Mesendoderm (in vitro differentiated cells): ENCODE measurements around the gene TM9SF2.
A peak's percentile ranks its signal among the peaks of the same experiment; 100 is the strongest.

ENCODE experiments used
- DNase-seq: peaks from one replicate; pipeline ENCODE4 v3.0.0; 2013
- H2AK5ac ChIP-seq: 2 replicates; pipeline ENCODE4 v1.6.1; 2013; ENCODE audit warnings: low read length, inconsistent platforms
- H2BK120ac ChIP-seq: 2 replicates; pipeline ENCODE4 v1.6.1; 2013; ENCODE audit warnings: low read depth, mild to moderate bottlenecking, low read length, moderate library complexity, mixed read lengths
- H2BK15ac ChIP-seq: replicated peaks from 2 replicates; pipeline ENCODE4 v1.6.1; 2013; ENCODE audit warnings: low read depth, mild to moderate bottlenecking, moderate library complexity
- H2BK5ac ChIP-seq: 2 replicates; pipeline ENCODE4 v1.6.1; 2013; ENCODE audit warnings: low read length, inconsistent platforms
- H3K18ac ChIP-seq: 2 replicates; pipeline ENCODE4 v1.6.1; 2013; ENCODE audit warnings: mild to moderate bottlenecking, low read length, mixed read lengths
- H3K23ac ChIP-seq: one replicate; pipeline ENCODE4 v1.6.1; 2013; ENCODE audit warnings: low read length
- H3K27ac ChIP-seq: 2 replicates; pipeline ENCODE4 v1.5.1; 2013; ENCODE audit warnings: low read depth, mild to moderate bottlenecking, inconsistent platforms, low read length, moderate library complexity
- H3K27me3 ChIP-seq: 2 replicates; pipeline ENCODE4 v1.6.1; 2013; ENCODE audit warnings: low read length, control low read depth, mild to moderate bottlenecking, inconsistent platforms; ENCODE audit not compliant: insufficient read depth, poor library complexity
- H3K36me3 ChIP-seq: 2 replicates; pipeline ENCODE4 v1.6.1; 2013; ENCODE audit warnings: low read length, inconsistent platforms; ENCODE audit not compliant: control insufficient read depth, insufficient read depth
- H3K4ac ChIP-seq: one replicate; pipeline ENCODE4 v1.6.1; 2013; ENCODE audit warnings: low read depth, mild to moderate bottlenecking, low read length, moderate library complexity
- H3K4me1 ChIP-seq: 2 replicates; pipeline ENCODE4 v1.6.1; 2013; ENCODE audit warnings: low read depth, low read length, inconsistent platforms; ENCODE audit not compliant: control insufficient read depth
- H3K4me2 ChIP-seq: 2 replicates; pipeline ENCODE4 v1.6.1; 2013; ENCODE audit warnings: low read length
- H3K4me3 ChIP-seq: 2 replicates; pipeline ENCODE4 v1.5.1; 2013; ENCODE audit warnings: mild to moderate bottlenecking, low read length
- H3K56ac ChIP-seq: one replicate; pipeline ENCODE4 v1.6.1; 2013; ENCODE audit warnings: low read length
- H3K79me1 ChIP-seq: 2 replicates; pipeline ENCODE4 v1.6.1; 2013; ENCODE audit warnings: low read length, inconsistent platforms
- H3K79me2 ChIP-seq: 2 replicates; pipeline ENCODE4 v1.6.1; 2013; ENCODE audit warnings: mild to moderate bottlenecking, low read length; ENCODE audit not compliant: control insufficient read depth, insufficient read depth
- H3K9ac ChIP-seq: 2 replicates; pipeline ENCODE4 v1.6.1; 2013; ENCODE audit warnings: low read length, inconsistent platforms
- H4K5ac ChIP-seq: one replicate; pipeline ENCODE4 v1.6.1; 2013; ENCODE audit warnings: low read length
- H4K8ac ChIP-seq: one replicate; pipeline ENCODE4 v1.6.1; 2013; ENCODE audit warnings: low read depth, mild to moderate bottlenecking, control low read depth, low read length, moderate library complexity
- WGBS: extraction: QIAGEN DNeasy Blood & Tissue Kit; methylation state at CpG from one replicate; pipeline ENCODE4 v1.1.7; 2013; ENCODE audit warnings: low lambda C conversion rate, missing lambda C conversion rate; ENCODE audit not compliant: insufficient coverage; ENCODE audit errors: extremely low coverage; 5-methylcytosine and 5-hydroxymethylcytosine counted together

Gene TM9SF2

DNA sequence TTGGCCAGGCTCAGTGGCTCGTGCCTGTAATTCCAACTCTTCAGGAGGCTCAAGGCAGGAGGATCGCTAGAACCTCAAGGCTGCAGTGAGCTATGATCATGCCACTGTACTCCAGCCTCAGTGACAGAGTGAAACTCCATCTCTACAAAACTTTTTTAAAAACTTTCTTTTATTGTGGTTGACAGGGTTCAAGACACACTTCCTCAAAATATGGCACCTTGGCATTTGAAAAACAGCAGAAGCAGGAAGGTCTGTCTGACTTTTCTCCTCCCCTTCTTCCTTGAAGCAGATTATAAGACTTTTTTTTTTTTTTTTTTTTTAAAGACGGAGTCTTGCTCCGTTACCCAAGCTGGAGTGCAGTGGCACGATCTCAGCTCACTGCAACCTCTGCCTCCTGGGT, 100.3 kb downstream of the TM9SF2 start:
- H3K23ac ChIP-seq, result peak overlapping the region; percentile 29
- H3K18ac ChIP-seq, result peak overlapping the region; percentile 4
- H3K9ac ChIP-seq, result no peak overlapping the region
- H3K36me3 ChIP-seq, result no peaks in the 10 kb centered on the region
- no peak overlapping the region for H2BK120ac ChIP-seq
- no peak overlapping the region for H3K4ac ChIP-seq
- no peaks in the 10 kb centered on the region for H3K27me3 ChIP-seq
- no peak overlapping the region for H2AK5ac ChIP-seq
- H3K27ac ChIP-seq, result no peak overlapping the region
- H4K5ac ChIP-seq, result no peak overlapping the region
- no peak overlapping the region for H2BK15ac ChIP-seq
- no peak overlapping the region for H4K8ac ChIP-seq
- no peaks in the 10 kb centered on the region for H3K79me1 ChIP-seq
- peak overlapping the region; percentile 53 for H3K56ac ChIP-seq
- no peak overlapping the region for H3K4me3 ChIP-seq
- DNase-seq, result no peak
- H3K4me2 ChIP-seq, result no peak overlapping the region
- WGBS, result no CpG with 5 or more reads among the region's 5 CpGs
- no peak overlapping the region for H2BK5ac ChIP-seq
- no peaks in the 10 kb centered on the region for H3K79me2 ChIP-seq
- peaks cover 3% of the 10 kb centered on the region for H3K4me1 ChIP-seq

DNA sequence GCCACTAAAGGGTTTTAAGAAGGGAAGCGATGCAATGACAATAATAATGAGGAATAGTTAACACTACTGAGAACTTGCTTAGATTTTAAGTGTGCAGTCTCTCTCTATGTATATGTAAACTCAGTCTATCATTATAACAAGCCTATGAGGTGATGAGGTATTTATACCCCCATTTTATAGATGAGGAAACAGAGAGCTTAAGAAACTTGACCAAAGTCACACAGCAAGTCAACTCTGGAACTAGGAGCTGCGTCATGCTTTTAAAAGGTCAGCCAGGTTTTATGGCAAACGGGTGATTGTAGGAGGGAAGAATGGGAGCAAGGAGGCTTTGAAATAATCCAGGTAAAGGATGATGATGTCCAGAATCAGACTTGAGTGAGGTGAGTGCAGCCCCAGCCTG, 103.4 kb downstream of the TM9SF2 start:
- Histone ChIP-seq H3K56ac (no peak overlapping the region), H3K79me2 (no peaks in the 10 kb centered on the region), H3K27ac (no peak overlapping the region), H2AK5ac (no peak overlapping the region), H3K23ac (no peak overlapping the region), H3K4me1 (peaks cover 3% of the 10 kb centered on the region), H3K18ac (no peak overlapping the region), H3K36me3 (no peaks in the 10 kb centered on the region), H3K79me1 (peaks cover 2% of the 10 kb centered on the region), H3K4ac (no peak overlapping the region), H3K9ac (no peak overlapping the region), H3K4me3 (no peak overlapping the region), H3K27me3 (no peaks in the 10 kb centered on the region), H2BK15ac (no peak overlapping the region), H2BK120ac (no peak overlapping the region), H3K4me2 (no peak overlapping the region), H2BK5ac (no peak overlapping the region), H4K8ac (no peak overlapping the region), H4K5ac (no peak overlapping the region)
- no peak for DNase-seq
- no CpG with 5 or more reads among the region's 3 CpGs for WGBS

DNA sequence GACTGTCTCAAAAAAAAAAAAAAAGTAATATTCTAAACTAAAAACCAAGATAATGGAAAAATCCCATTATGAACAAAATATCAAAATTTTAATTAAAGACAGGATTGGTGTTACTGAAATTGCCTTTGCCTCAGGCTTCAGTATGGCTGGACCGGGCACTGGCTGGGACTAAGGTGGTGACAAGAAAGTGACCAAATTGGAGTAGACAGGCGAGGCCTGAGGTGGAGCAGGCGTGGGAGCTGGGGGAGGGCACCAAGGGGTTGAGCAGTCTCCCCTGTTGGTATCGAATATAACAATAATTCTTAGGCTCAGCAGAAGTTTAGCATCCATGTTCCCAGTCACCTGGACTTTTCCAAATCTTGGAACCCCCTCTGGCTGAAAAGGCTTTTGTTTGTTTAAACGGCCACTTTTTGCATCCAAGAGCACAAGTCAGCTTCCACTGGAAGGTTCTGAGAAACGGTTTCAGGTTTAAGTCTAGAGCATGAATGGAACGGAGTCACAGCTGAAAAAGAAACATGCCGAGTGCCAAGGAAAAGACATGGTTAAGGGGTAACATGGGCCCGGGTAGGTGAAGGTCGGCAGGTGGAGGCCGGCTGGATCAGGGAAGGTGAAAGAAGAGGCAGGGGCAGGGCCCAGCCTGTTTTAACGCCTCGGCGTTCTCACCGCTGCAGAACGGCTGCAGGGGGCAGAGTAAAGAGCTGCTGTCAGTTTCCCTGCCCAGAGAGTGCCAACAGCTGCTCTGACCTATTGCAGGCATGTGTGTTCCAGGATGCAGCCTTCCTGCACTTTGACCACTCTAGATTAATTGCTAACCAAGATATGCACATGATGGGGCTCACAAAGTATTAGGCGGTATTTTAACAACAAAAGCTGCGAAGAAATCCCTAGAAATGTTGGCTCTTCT, 104.4 kb downstream of the TM9SF2 start:
- Histone ChIP-seq H3K79me2 (no peaks in the 10 kb centered on the region), H3K4me3 (peak overlapping the region; percentile 40), H3K27me3 (no peaks in the 10 kb centered on the region), H3K9ac (peak overlapping the region; percentile 52), H3K56ac (peak overlapping the region; percentile 57), H2BK5ac (no peak overlapping the region), H2BK120ac (no peak overlapping the region), H3K4me2 (peak overlapping the region; percentile 89), H4K8ac (no peak overlapping the region), H2AK5ac (no peak overlapping the region), H4K5ac (no peak overlapping the region), H3K4me1 (peaks cover 3% of the 10 kb centered on the region), H2BK15ac (no peak overlapping the region), H3K18ac (no peak overlapping the region), H3K27ac (no peak overlapping the region), H3K4ac (no peak overlapping the region), H3K79me1 (peaks cover 2% of the 10 kb centered on the region), H3K36me3 (no peaks in the 10 kb centered on the region), H3K23ac (no peak overlapping the region)
- no CpG with 5 or more reads among the region's 18 CpGs for WGBS
- peak; percentile 73 for DNase-seq

DNA sequence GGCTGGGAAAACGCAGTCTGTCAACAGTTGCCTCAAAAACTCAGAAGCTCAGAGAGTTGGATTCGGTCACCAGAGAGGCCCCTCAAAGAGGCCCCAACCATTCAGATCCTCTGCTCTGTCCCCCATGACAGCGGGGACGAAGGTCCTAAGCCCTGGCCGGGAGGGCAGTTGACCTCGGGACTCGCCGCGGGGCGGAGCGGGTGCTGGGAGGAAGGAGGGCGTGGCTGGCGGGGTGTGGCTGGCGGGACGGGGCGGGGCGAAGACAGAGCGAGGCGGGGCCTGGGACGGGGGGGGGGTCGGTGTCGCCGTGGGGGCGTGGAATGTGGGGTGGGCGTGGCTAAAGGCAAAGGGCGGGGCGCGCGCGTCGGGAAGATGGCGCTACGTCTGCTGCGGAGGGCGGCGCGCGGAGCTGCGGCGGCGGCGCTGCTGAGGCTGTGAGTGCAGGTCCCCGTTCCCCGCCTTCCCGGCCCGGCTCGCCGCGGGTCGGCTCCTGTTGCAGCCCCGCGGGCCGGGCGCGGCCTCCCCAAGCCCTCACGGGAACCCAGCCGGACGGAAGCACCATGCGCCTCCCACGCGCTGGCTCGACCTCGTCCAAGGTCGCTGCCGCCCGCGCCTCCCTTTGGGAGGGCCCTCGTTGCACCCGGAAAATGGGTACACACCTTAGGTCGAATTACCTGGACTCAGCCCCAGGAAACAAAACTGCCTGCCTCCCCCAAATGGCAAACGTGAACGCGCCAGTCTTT, 105.2 kb downstream of the TM9SF2 start, which contains the start of gene CLYBL:
Gene CLYBL, plus strand, starts transcription at position 367 of the 743 bp plus-strand sequence.
- Histone ChIP-seq H4K8ac (no peak within 1 kb of the TSS), H3K4ac (peak within 1 kb of the TSS; percentile 92), H4K5ac (no peak within 1 kb of the TSS), H3K18ac (peak within 1 kb of the TSS; percentile 65), H3K4me1 (no peaks in the 10 kb centered on the region), H3K56ac (peak within 1 kb of the TSS; percentile 95), H2BK120ac (no peak within 1 kb of the TSS), H2AK5ac (no peak within 1 kb of the TSS), H2BK15ac (no peak within 1 kb of the TSS), H3K4me3 (peak within 1 kb of the TSS; percentile 63), H3K4me2 (peak within 1 kb of the TSS; percentile 89), H3K79me1 (peaks cover 2% of the 10 kb centered on the region), H2BK5ac (no peak within 1 kb of the TSS), H3K23ac (no peak within 1 kb of the TSS), H3K79me2 (no peaks in the 10 kb centered on the region), H3K9ac (peak within 1 kb of the TSS; percentile 74), H3K27me3 (no peaks in the 10 kb centered on the region), H3K36me3 (no peaks in the 10 kb centered on the region), H3K27ac (no peak within 1 kb of the TSS)
- peak; percentile 90 for DNase-seq
- no CpG with 5 or more reads among the region's 73 CpGs for WGBS

DNA sequence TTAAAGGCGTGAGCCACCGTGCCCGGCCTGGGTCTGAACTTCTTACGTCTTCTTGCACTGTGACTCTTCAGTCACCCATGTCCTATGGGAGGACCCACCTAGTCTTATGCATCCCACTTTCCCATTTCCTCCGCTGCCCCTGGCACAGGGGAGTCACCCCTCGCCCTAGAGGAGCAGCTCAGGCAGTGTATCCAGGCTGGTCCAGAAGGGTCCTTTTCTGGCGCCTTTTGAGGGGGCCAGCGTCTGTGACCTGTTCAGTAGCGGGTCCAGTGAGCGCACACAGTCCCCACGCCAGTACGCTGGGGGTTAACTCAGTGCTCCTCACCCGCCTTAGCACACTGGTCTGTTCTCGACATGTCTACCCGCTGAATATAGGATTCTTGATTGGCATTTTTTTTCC, 107.1 kb downstream of the TM9SF2 start:
- Histone ChIP-seq H3K27me3 (no peaks in the 10 kb centered on the region), H4K8ac (no peak overlapping the region), H3K9ac (no peak overlapping the region), H3K4me1 (no peaks in the 10 kb centered on the region), H3K4me2 (no peak overlapping the region), H3K79me1 (peaks cover 2% of the 10 kb centered on the region), H3K56ac (no peak overlapping the region), H3K4ac (no peak overlapping the region), H3K23ac (no peak overlapping the region), H3K18ac (no peak overlapping the region), H2AK5ac (no peak overlapping the region), H3K79me2 (no peaks in the 10 kb centered on the region), H3K27ac (no peak overlapping the region), H3K4me3 (no peak overlapping the region), H2BK15ac (no peak overlapping the region), H2BK120ac (no peak overlapping the region), H2BK5ac (no peak overlapping the region), H4K5ac (no peak overlapping the region), H3K36me3 (no peaks in the 10 kb centered on the region)
- no peak for DNase-seq
- no CpG with 5 or more reads among the region's 15 CpGs for WGBS
